HepG2 (cell line): ENCODE measurements around the gene RNH1. TPM values are rescaled to one million over a fixed set of nuclear protein-coding genes. Genes with fewer than 3 reads are reported as not detected.

ENCODE experiments used
- ATAC-seq: fragments of 200-7000 bp; cut with Tn5 transposase; 3 replicates; pipeline ENCODE4 v1.9.1; 2020; ENCODE audit warnings: mild to moderate bottlenecking, moderate library complexity
- BruUV-seq: library from RNA; stranded (reverse); fragments of 400-500 nt; replicated peaks from 2 replicates; lab custom pipeline; 2021; lab: Mats Ljungman, UMichigan
- CTCF ChIA-PET: fragments of 300-600 bp; formaldehyde crosslinking; extraction: SDS; loops from one replicate; lab custom pipeline; 2021; ENCODE audit warnings: low total read pairs, inconsistent platforms, low intra/inter-chr PET ratio; lab: Yijun Ruan, JAX
- POLR2A ChIA-PET: fragments of 350-600 bp; sonication (Branson Sonifier 250); formaldehyde crosslinking; loops from one replicate; lab custom pipeline; 2020; ENCODE audit warnings: antibody characterized with exemption, inconsistent platforms; lab: Yijun Ruan, JAX
- DNase-seq: peaks from one replicate; pipeline ENCODE4 v3.0.0-alpha.2; 2015; ENCODE audit warnings: low spot score
- FAIRE-seq: peaks from 3 replicates; lab custom pipeline; 2011; peaks lifted over from hg19 to GRCh38; lab: Jason Lieb, UNC
- H2AFZ ChIP-seq: one replicate; pipeline ENCODE4 v1.6.1; 2011; ENCODE audit warnings: low read length, inconsistent platforms
- H3K27ac ChIP-seq: fragments of 300-600 bp; 3 replicates; pipeline ENCODE4 v1.8.0; 2011; ENCODE audit warnings: mixed run types, mild to moderate bottlenecking, mixed read lengths, low read length, inconsistent platforms; ENCODE audit not compliant: insufficient read depth; ENCODE audit errors: extremely low read length
- H3K27me3 ChIP-seq, 2 experiments: fragments of 200-600 bp in 1 of 2; 2 replicates in 1 of 2; 3 replicates in 1 of 2; pipeline versions ENCODE4 v1.6.0 to v1.8.0; 2011; ENCODE audit warnings: low read length in 2 of 2, mild to moderate bottlenecking in 2 of 2, moderate library complexity in 2 of 2, inconsistent platforms in 1 of 2; ENCODE audit not compliant: insufficient read depth in 2 of 2, control insufficient read depth in 1 of 2
- H3K36me3 ChIP-seq, 2 experiments: fragments of 200-600 bp in 1 of 2; replicated peaks in 1 of 2; 2 replicates in 1 of 2; 3 replicates in 1 of 2; pipeline versions ENCODE4 v1.5.1 to v1.8.0; 2011; ENCODE audit warnings: low read length in 2 of 2, inconsistent platforms in 1 of 2; ENCODE audit not compliant: insufficient read depth in 2 of 2, control insufficient read depth in 1 of 2
- H3K4me1 ChIP-seq: 2 replicates; pipeline ENCODE4 v1.5.1; 2012; ENCODE audit warnings: low read length, inconsistent platforms; ENCODE audit not compliant: insufficient read depth
- H3K4me2 ChIP-seq: 2 replicates; pipeline ENCODE4 v1.6.0; 2011; ENCODE audit warnings: low read depth, low read length, inconsistent platforms
- H3K4me3 ChIP-seq, 3 experiments: fragments of 200-600 bp in 1 of 3; sonication (generic), shearing (Covaris generic) in 1 of 3; replicated peaks in 1 of 3; 2 replicates each; pipeline ENCODE4 v1.5.1; 2011 to 2016; ENCODE audit warnings: low read length in 3 of 3, inconsistent platforms in 2 of 3, low read depth in 2 of 3, mild to moderate bottlenecking in 2 of 3, control low read depth in 1 of 3, mixed read lengths in 1 of 3; ENCODE audit not compliant: insufficient read depth in 1 of 3
- H3K79me2 ChIP-seq: one replicate; pipeline ENCODE4 v1.6.1; 2011; ENCODE audit warnings: low read length, inconsistent platforms; ENCODE audit not compliant: insufficient read depth
- H3K9ac ChIP-seq: 2 replicates; pipeline ENCODE4 v1.6.0; 2011; ENCODE audit warnings: mild to moderate bottlenecking, low read depth, low read length, inconsistent platforms; ENCODE audit not compliant: insufficient read depth
- H3K9me3 ChIP-seq: 2 replicates; pipeline ENCODE4 v1.5.1; 2012; ENCODE audit warnings: mild to moderate bottlenecking, low read length
- H4K20me1 ChIP-seq: 2 replicates; pipeline ENCODE4 v1.6.0; 2011; ENCODE audit warnings: inconsistent platforms, mild to moderate bottlenecking, low read length, moderate library complexity; ENCODE audit not compliant: insufficient read depth
- CSRNP2 ChIP-seq: sonication (generic); formaldehyde crosslinking; conservative IDR thresholded peaks from 2 replicates; pipeline ENCODE4 v1.8.0; 2022; ENCODE audit warnings: low read depth, missing genetic modification reagents
- HNF1B ChIP-seq: sonication (generic); formaldehyde crosslinking; IDR thresholded peaks from 2 replicates; pipeline ENCODE4 v1.5.1; 2020; ENCODE audit warnings: mild to moderate bottlenecking, moderate library complexity, missing genetic modification reagents
- HNRNPL ChIP-seq: fragments of 200-400 bp; formaldehyde crosslinking; IDR thresholded peaks from 2 replicates; pipeline ENCODE4 v1.6.1; 2017; ENCODE audit warnings: mild to moderate bottlenecking, low read depth, low read length
- KDM2A ChIP-seq: sonication (generic); formaldehyde crosslinking; IDR thresholded peaks from 2 replicates; pipeline ENCODE4 v1.4.0; 2020; ENCODE audit warnings: low read depth, missing genetic modification reagents, borderline replicate concordance
- MED8 ChIP-seq: sonication (generic); formaldehyde crosslinking; IDR thresholded peaks from 2 replicates; pipeline ENCODE4 v1.8.1; 2023; ENCODE audit warnings: mild to moderate bottlenecking, missing genetic modification reagents; ENCODE audit not compliant: insufficient replicate concordance
- MYC ChIP-seq: sonication (generic); formaldehyde crosslinking; IDR thresholded peaks from 2 replicates; pipeline ENCODE4 v1.9.0; 2021; ENCODE audit warnings: missing genetic modification reagents, borderline replicate concordance
- PATZ1 ChIP-seq: sonication (generic); formaldehyde crosslinking; IDR thresholded peaks from 2 replicates; pipeline ENCODE4 v1.4.0; 2020; ENCODE audit warnings: missing genetic modification reagents
- PHF21A ChIP-seq: sonication (generic); formaldehyde crosslinking; IDR thresholded peaks from 2 replicates; pipeline ENCODE4 v1.5.0; 2020; ENCODE audit warnings: mild to moderate bottlenecking, missing genetic modification reagents
- PLSCR1 ChIP-seq: sonication (generic); formaldehyde crosslinking; IDR thresholded peaks from 2 replicates; pipeline ENCODE4 v1.5.0; 2020; ENCODE audit warnings: missing genetic modification reagents, mild to moderate bottlenecking, borderline replicate concordance
- POGZ ChIP-seq: sonication (generic); formaldehyde crosslinking; IDR thresholded peaks from 2 replicates; pipeline ENCODE4 v1.4.0; 2020; ENCODE audit warnings: mild to moderate bottlenecking, missing genetic modification reagents
- ZC3H13 ChIP-seq: sonication (generic); formaldehyde crosslinking; IDR thresholded peaks from 2 replicates; pipeline ENCODE4 v1.8.1; 2023; ENCODE audit warnings: mild to moderate bottlenecking, missing genetic modification reagents, moderate library complexity
- ZNF263 ChIP-seq: sonication (generic); formaldehyde crosslinking; IDR thresholded peaks from 2 replicates; pipeline ENCODE4 v1.4.0; 2020; ENCODE audit warnings: missing genetic modification reagents
- ZNF280B ChIP-seq: sonication (generic); formaldehyde crosslinking; IDR thresholded peaks from 2 replicates; pipeline ENCODE4 v1.5.0; 2020; ENCODE audit warnings: missing genetic modification reagents, mild to moderate bottlenecking, borderline replicate concordance
- ZNF382 ChIP-seq: sonication (generic); formaldehyde crosslinking; IDR thresholded peaks from 2 replicates; pipeline ENCODE4 v1.5.0; 2020; ENCODE audit warnings: missing genetic modification reagents, mild to moderate bottlenecking, borderline replicate concordance
- ZNF430 ChIP-seq: sonication (generic); formaldehyde crosslinking; IDR thresholded peaks from 2 replicates; pipeline ENCODE4 v1.9.0; 2021; ENCODE audit warnings: mild to moderate bottlenecking, missing genetic modification reagents
- ZNF607 ChIP-seq: sonication (generic); formaldehyde crosslinking; IDR thresholded peaks from 2 replicates; pipeline ENCODE4 v1.5.1; 2020; ENCODE audit warnings: missing genetic modification reagents, mild to moderate bottlenecking, borderline replicate concordance
- WGBS: methylation state at CpG from one replicate; pipeline ENCODE4 v1.1.6; 2017; ENCODE audit warnings: low lambda C conversion rate; 5-methylcytosine and 5-hydroxymethylcytosine counted together
- in situ Hi-C: cut with HindIII; loops from 2 replicates; pipeline ENCODE4 v1.10.0; 2017; ENCODE audit warnings: low pct_unique_long_range_greater_than_20kb; ENCODE audit not compliant: extremely low pct_ligation_motif_present
- intact Hi-C: fragments of 100-400 bp; cut with micrococcal nuclease; formaldehyde crosslinking; loops from one replicate; pipeline ENCODE4 v1.10.0; 2022; ENCODE audit not compliant: unreplicated experiment
- polyA plus RNA-seq, 8 experiments: library from polyadenylated mRNA; depleted of rRNA in 3 of 8; stranded (reverse) in 7 of 8; unstranded in 1 of 8; fragments of >200 nt; fragmentation: Illumina TruSeq in 4 of 8; extraction: Trizol in 4 of 8; gene quantifications; 2 replicates each; pipeline versions ENCODE4 v1.2.1 to v1.2.3, GENCODE V29; 2011 to 2016; ENCODE audit warnings: low read depth in 4 of 8, missing spikeins in 1 of 8, mixed read lengths in 1 of 8; ENCODE audit not compliant: insufficient read depth in 1 of 8
- total RNA-seq, 5 experiments: library from RNA; depleted of rRNA; stranded (reverse); fragments of >200 nt; fragmentation: Illumina TruSeq; extraction: Trizol; gene quantifications; 2 replicates each; pipeline ENCODE4 v1.2.3, GENCODE V29; 2016; ENCODE audit warnings: low read depth in 1 of 5

Gene RNH1
- total and polyA plus RNA-seq, 2 of the 13 experiments (the other 11 are each of a cell fraction or from before 2014, with no cell fraction given) = 36.0 to 74.1 TPM

- H3K27ac ChIP-seq = peak overlapping the region; percentile 69
- DNase-seq (no peak), FAIRE-seq (no peak), ATAC-seq (no peak)
- H3K9ac ChIP-seq = peak overlapping the region; percentile 61
- no peaks in the 10 kb centered on the region for H3K9me3 ChIP-seq
- WGBS = 23% methylated on average over 5 of the region's 7 CpGs
- H3K27me3 ChIP-seq = no peaks in the 10 kb centered on the region; a peak in 1 of 5 replicates
- H2AFZ ChIP-seq = no peak overlapping the region
- in situ Hi-C loops = no loop called here
- peaks cover 0 to under 1% of the 10 kb centered on the region in 2 experiments; a peak in 2 of 5 replicates for H3K36me3 ChIP-seq
- intact Hi-C loops = loop anchor here (5.0 kb wide), 1 partner anchor 40 kb away; no protein-coding TSS in a partner anchor
- ChIA-PET CTCF (no interaction called here), POLR2A (interaction anchor here (1.3 to 3.9 kb wide), 7 partner anchors 23 to 63 kb away, joined by 4 to 31 read pairs (median 14); partner anchors contain the start of gene PKP3)
- H4K20me1 ChIP-seq = no peaks in the 10 kb centered on the region
- peak overlapping the region; percentile 38 to 69 (median 40); a peak in 5 of 6 replicates for H3K4me3 ChIP-seq
- H3K4me2 ChIP-seq = peak overlapping the region; percentile 87
- H3K4me1 ChIP-seq = peaks cover 72% of the 10 kb centered on the region
- no TSS peak for BruUV-seq
- peaks cover 12% of the 10 kb centered on the region for H3K79me2 ChIP-seq
- TF ChIP-seq MYC = peak; percentile 20; the same call in 1 of the 2 replicates
- TF ChIP-seq PATZ1 = 0 out of 2 replicates have a peak, but pooled peaks have one; percentile 14
- no peak for TF ChIP-seq KDM2A (CRISPR knock-in tag)
- TF ChIP-seq ZNF430 = peak; percentile 49; the same call in 1 of the 2 replicates
- no peak for TF ChIP-seq HNRNPL
- no peak for TF ChIP-seq ZNF382 (CRISPR knock-in tag)
- TF ChIP-seq CSRNP2 (CRISPR knock-in tag) = no peak
- TF ChIP-seq ZNF263 = peak; percentile 98
- no peak for TF ChIP-seq ZC3H13 (CRISPR knock-in tag)
- 0 out of 2 replicates have a peak, but pooled peaks have one; percentile 13 for TF ChIP-seq PHF21A (CRISPR knock-in tag)
- no peak for TF ChIP-seq PLSCR1 (CRISPR knock-in tag)
- TF ChIP-seq HNF1B (CRISPR knock-in tag) = no peak
- no peak for TF ChIP-seq MED8
- TF ChIP-seq ZNF280B = 0 out of 2 replicates have a peak, but pooled peaks have one; percentile 18
- no peak for TF ChIP-seq ZNF607 (CRISPR knock-in tag)
- no peak for TF ChIP-seq POGZ (CRISPR knock-in tag)
Measured at GRCh38 chr11:446891-447290, 60.2 kb downstream of the RNH1 start.
